ENCODE measurements around the gene NFYA.
A peak's percentile ranks its signal among the peaks of the same experiment; 100 is the strongest.

NFYA gene

GRCh38 chr6:41122918-41123317 lies 50.1 kb downstream of the NFYA start (continued):
- TF ChIP-seq, protein P1, sequence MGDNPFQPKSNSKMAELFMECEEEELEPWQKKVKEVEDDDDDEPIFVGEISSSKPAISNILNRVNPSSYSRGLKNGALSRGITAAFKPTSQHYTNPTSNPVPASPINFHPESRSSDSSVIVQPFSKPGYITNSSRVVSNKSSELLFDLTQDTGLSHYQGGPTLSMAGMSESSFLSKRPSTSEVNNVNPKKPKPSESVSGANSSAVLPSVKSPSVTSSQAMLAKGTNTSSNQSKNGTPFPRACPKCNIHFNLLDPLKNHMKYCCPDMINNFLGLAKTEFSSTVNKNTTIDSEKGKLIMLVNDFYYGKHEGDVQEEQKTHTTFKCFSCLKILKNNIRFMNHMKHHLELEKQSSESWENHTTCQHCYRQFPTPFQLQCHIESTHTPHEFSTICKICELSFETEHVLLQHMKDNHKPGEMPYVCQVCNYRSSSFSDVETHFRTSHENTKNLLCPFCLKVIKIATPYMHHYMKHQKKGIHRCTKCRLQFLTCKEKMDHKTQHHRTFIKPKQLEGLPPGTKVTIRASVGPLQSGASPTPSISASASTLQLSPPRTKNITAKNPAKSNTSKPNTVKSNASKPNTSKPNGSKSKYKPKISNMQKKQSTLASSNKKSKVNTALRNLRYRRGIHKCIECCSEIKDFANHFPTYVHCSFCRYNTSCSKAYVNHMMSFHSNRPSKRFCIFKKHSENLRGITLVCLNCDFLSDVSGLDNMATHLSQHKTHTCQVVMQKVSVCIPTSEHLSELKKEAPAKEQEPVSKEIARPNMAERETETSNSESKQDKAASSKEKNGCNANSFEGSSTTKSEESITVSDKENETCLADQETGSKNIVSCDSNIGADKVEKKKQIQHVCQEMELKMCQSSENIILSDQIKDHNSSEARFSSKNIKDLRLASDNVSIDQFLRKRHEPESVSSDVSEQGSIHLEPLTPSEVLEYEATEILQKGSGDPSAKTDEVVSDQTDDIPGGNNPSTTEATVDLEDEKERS (tag by site-specific recombination; IDR thresholded peaks at IDR 0.05), result no peak
- TF ChIP-seq ZNF514 (tag by site-specific recombination; IDR thresholded peaks at IDR 0.05) (no peak), ZBTB26 (tag by site-specific recombination; optimal IDR thresholded peaks at IDR 0.05) (no peak), ZNF239 (tag by site-specific recombination; IDR thresholded peaks at IDR 0.05) (no peak), ZBTB17 (tag by site-specific recombination; IDR thresholded peaks at IDR 0.05) (no peak), ZNF366 (tag by site-specific recombination; conservative IDR thresholded peaks at IDR 0.05) (no peak), KLF16 (tag by site-specific recombination; IDR thresholded peaks at IDR 0.05) (no peak), ZNF184 (tag by site-specific recombination; IDR thresholded peaks at IDR 0.05) (no peak)

DNA sequence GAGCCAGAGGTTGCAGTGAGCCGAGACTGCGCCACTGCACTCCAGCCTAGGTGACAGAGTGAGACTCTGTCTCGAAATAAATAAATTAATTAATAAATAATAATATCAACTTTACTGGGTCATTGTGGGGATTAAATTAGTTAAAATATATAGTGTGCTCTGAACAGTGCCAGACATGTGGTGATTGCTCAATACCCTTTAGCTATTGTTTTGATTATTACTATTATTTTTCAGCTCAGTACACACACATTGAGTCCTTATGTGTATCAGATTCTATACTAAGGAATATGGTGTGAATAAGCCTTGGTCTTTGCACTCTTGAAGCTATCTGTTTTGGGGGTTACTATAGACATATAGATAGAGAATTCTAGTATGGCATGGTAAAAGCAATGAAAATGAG lies 52.5 kb downstream of the NFYA start:
- no peaks in the 10 kb centered on the region for H3K4me1 ChIP-seq (ENCODE audit: control insufficient read depth, insufficient read depth, low read length)
- POLR2A ChIA-PET, result no interaction called here
- CTCF ChIA-PET, result interaction anchor here (1.3 kb wide), 1 partner anchor 57 kb away, joined by 4 read pairs; no protein-coding TSS in a partner anchor

GRCh38 chr6:41132254-41132653 lies 59.5 kb downstream of the NFYA start:
- no peak overlapping the region for H3K27ac ChIP-seq (ENCODE audit: extremely low read depth, low read depth, low read length)
- H3K9me3 ChIP-seq (ENCODE audit: control insufficient read depth, insufficient read depth, low read depth, low read length), result no peaks in the 10 kb centered on the region
- TF ChIP-seq, protein P2, sequence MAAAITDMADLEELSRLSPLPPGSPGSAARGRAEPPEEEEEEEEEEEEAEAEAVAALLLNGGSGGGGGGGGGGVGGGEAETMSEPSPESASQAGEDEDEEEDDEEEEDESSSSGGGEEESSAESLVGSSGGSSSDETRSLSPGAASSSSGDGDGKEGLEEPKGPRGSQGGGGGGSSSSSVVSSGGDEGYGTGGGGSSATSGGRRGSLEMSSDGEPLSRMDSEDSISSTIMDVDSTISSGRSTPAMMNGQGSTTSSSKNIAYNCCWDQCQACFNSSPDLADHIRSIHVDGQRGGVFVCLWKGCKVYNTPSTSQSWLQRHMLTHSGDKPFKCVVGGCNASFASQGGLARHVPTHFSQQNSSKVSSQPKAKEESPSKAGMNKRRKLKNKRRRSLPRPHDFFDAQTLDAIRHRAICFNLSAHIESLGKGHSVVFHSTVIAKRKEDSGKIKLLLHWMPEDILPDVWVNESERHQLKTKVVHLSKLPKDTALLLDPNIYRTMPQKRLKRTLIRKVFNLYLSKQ (tag by site-specific recombination; IDR thresholded peaks at IDR 0.05; ENCODE audit: borderline replicate concordance), result no peak
- TF ChIP-seq, protein P3, sequence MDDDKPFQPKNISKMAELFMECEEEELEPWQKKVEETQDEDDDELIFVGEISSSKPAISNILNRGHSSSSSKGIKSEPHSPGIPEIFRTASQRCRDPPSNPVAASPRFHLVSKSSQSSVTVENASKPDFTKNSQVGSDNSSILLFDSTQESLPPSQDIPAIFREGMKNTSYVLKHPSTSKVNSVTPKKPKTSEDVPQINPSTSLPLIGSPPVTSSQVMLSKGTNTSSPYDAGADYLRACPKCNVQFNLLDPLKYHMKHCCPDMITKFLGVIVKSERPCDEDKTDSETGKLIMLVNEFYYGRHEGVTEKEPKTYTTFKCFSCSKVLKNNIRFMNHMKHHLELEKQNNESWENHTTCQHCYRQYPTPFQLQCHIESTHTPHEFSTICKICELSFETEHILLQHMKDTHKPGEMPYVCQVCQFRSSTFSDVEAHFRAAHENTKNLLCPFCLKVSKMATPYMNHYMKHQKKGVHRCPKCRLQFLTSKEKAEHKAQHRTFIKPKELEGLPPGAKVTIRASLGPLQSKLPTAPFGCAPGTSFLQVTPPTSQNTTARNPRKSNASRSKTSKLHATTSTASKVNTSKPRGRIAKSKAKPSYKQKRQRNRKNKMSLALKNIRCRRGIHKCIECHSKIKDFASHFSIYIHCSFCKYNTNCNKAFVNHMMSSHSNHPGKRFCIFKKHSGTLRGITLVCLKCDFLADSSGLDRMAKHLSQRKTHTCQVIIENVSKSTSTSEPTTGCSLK (tag by site-specific recombination; IDR thresholded peaks at IDR 0.05), result no peak
- peak; percentile 76 for TF ChIP-seq SCRT2 (tag by site-specific recombination; IDR thresholded peaks at IDR 0.05)
- CTCF ChIA-PET, result interaction anchor here (0.7 kb wide), 1 partner anchor 120 kb away, joined by 3 read pairs; no protein-coding TSS in a partner anchor
- H3K4me3 ChIP-seq (ENCODE audit: low read depth, low read length), result no peak overlapping the region
- POLR2A ChIA-PET, result no interaction called here
- no peaks in the 10 kb centered on the region for H3K36me3 ChIP-seq (ENCODE audit: control insufficient read depth in 2 of 2, insufficient read depth in 1 of 2, low read length in 2 of 2)
- H3K4me1 ChIP-seq (ENCODE audit: control insufficient read depth, insufficient read depth, low read length), result no peaks in the 10 kb centered on the region

More for the DNA sequence above, 52.5 kb downstream of the NFYA start:
- Histone ChIP-seq H3K9me3 (ENCODE audit: control insufficient read depth, insufficient read depth, low read depth, low read length) (no peaks in the 10 kb centered on the region), H3K36me3 (ENCODE audit: control insufficient read depth in 2 of 2, insufficient read depth in 1 of 2, low read length in 2 of 2) (no peaks in the 10 kb centered on the region), H3K27ac (ENCODE audit: extremely low read depth, low read depth, low read length) (no peak overlapping the region), H3K4me3 (ENCODE audit: low read depth, low read length) (no peak overlapping the region)
- TF ChIP-seq MEIS1 (CRISPR knock-in tag; IDR thresholded peaks at IDR 0.05; ENCODE audit: borderline replicate concordance) (no peak), ZNF701 (tag by site-specific recombination; IDR thresholded peaks at IDR 0.05) (no peak), ZNF792 (tag by site-specific recombination; IDR thresholded peaks at IDR 0.05) (no peak), ZNF660 (tag by site-specific recombination; IDR thresholded peaks at IDR 0.05) (no peak), ZBTB8A (tag by site-specific recombination; IDR thresholded peaks at IDR 0.05) (no peak), ZFP69B (tag by site-specific recombination; IDR thresholded peaks at IDR 0.05) (no peak), ZNF621 (tag by site-specific recombination; IDR thresholded peaks at IDR 0.05) (no peak), ZNF19 (tag by site-specific recombination; IDR thresholded peaks at IDR 0.05; ENCODE audit: low read depth) (no peak), ZSCAN23 (tag by site-specific recombination; IDR thresholded peaks at IDR 0.05) (no peak), ZNF274 (IDR thresholded peaks at IDR 0.05; ENCODE audit: low read length) (no peak), ZNF274 (tag by site-specific recombination; IDR thresholded peaks at IDR 0.05; ENCODE audit: borderline replicate concordance) (no peak)
- TF ChIP-seq, protein P4, sequence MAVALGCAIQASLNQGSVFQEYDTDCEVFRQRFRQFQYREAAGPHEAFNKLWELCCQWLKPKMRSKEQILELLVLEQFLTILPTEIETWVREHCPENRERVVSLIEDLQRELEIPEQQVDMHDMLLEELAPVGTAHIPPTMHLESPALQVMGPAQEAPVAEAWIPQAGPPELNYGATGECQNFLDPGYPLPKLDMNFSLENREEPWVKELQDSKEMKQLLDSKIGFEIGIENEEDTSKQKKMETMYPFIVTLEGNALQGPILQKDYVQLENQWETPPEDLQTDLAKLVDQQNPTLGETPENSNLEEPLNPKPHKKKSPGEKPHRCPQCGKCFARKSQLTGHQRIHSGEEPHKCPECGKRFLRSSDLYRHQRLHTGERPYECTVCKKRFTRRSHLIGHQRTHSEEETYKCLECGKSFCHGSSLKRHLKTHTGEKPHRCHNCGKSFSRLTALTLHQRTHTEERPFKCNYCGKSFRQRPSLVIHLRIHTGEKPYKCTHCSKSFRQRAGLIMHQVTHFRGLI (tag by site-specific recombination; IDR thresholded peaks at IDR 0.05), result no peak

Data from HEK293 (cell line).